ENCODE measurements around the gene UPP2.

The UPP2 gene

GRCh38 chr2:158127380-158127804 is 25.7 kb downstream of the UPP2 start:
- H4K20me1 ChIP-seq (ENCODE audit: insufficient read depth, low read length): no peaks in the 10 kb centered on the region
- H2AFZ ChIP-seq (ENCODE audit: low read depth, low read length): no peak overlapping the region
- TF ChIP-seq EZH2phosphoT487 (IDR thresholded peaks at IDR 0.05; ENCODE audit: low read depth) (no peak), CTCF (IDR thresholded peaks at IDR 0.05; ENCODE audit: low read depth, low read length) (no peak)
- no peaks in the 10 kb centered on the region for H3K79me2 ChIP-seq (ENCODE audit: low read length)
- H3K4me1 ChIP-seq (ENCODE audit: low read length): no peaks in the 10 kb centered on the region
- H3K9me3 ChIP-seq (ENCODE audit: insufficient read depth, low read length): no peaks in the 10 kb centered on the region
- no peak overlapping the region for H3K4me2 ChIP-seq (ENCODE audit: low read length)
- H3K27ac ChIP-seq (ENCODE audit: low read length): no peak overlapping the region
- no peak overlapping the region for H3K4me3 ChIP-seq (ENCODE audit: low read length)
- H3K36me3 ChIP-seq (replicated peaks; ENCODE audit: low read depth, low read length): no peaks in the 10 kb centered on the region
- H3K9ac ChIP-seq (ENCODE audit: low read length): no peak overlapping the region
- peaks cover 3% of the 10 kb centered on the region; the same call in 1 of the 2 replicates for H3K27me3 ChIP-seq (ENCODE audit: low read depth, low read length)

GRCh38 chr2:158128168-158128973 is 26.7 kb downstream of the UPP2 start:
- Histone ChIP-seq H3K4me1 (ENCODE audit: low read length) (no peaks in the 10 kb centered on the region), H3K9me3 (ENCODE audit: insufficient read depth, low read length) (no peaks in the 10 kb centered on the region), H3K4me3 (ENCODE audit: low read length) (no peak overlapping the region), H3K9ac (ENCODE audit: low read length) (no peak overlapping the region), H3K27ac (ENCODE audit: low read length) (no peak overlapping the region), H4K20me1 (ENCODE audit: insufficient read depth, low read length) (no peaks in the 10 kb centered on the region), H3K4me2 (ENCODE audit: low read length) (no peak overlapping the region), H3K79me2 (ENCODE audit: low read length) (no peaks in the 10 kb centered on the region), H2AFZ (ENCODE audit: low read depth, low read length) (no peak overlapping the region), H3K36me3 (replicated peaks; ENCODE audit: low read depth, low read length) (no peaks in the 10 kb centered on the region), H3K27me3 (ENCODE audit: low read depth, low read length) (peaks cover 3% of the 10 kb centered on the region; the same call in 1 of the 2 replicates)
- TF ChIP-seq CTCF (IDR thresholded peaks at IDR 0.05; ENCODE audit: low read depth, low read length): no peak
- no peak for TF ChIP-seq EZH2phosphoT487 (IDR thresholded peaks at IDR 0.05; ENCODE audit: low read depth)

GRCh38 chr2:158129037-158129436 is 27.4 kb downstream of the UPP2 start:
- Histone ChIP-seq H3K27me3 (ENCODE audit: low read depth, low read length) (peaks cover 3% of the 10 kb centered on the region; the same call in 1 of the 2 replicates), H3K36me3 (replicated peaks; ENCODE audit: low read depth, low read length) (no peaks in the 10 kb centered on the region), H3K4me1 (ENCODE audit: low read length) (no peaks in the 10 kb centered on the region), H3K4me3 (ENCODE audit: low read length) (no peak overlapping the region), H4K20me1 (ENCODE audit: insufficient read depth, low read length) (no peaks in the 10 kb centered on the region), H2AFZ (ENCODE audit: low read depth, low read length) (no peak overlapping the region), H3K9ac (ENCODE audit: low read length) (no peak overlapping the region), H3K9me3 (ENCODE audit: insufficient read depth, low read length) (no peaks in the 10 kb centered on the region), H3K4me2 (ENCODE audit: low read length) (no peak overlapping the region), H3K79me2 (ENCODE audit: low read length) (no peaks in the 10 kb centered on the region), H3K27ac (ENCODE audit: low read length) (no peak overlapping the region)
- TF ChIP-seq EZH2phosphoT487 (IDR thresholded peaks at IDR 0.05; ENCODE audit: low read depth) (no peak), CTCF (IDR thresholded peaks at IDR 0.05; ENCODE audit: low read depth, low read length) (no peak)

GRCh38 chr2:158130832-158131473 is 29.3 kb downstream of the UPP2 start:
- Histone ChIP-seq H3K9ac (ENCODE audit: low read length) (no peak overlapping the region), H3K9me3 (ENCODE audit: insufficient read depth, low read length) (no peaks in the 10 kb centered on the region), H3K27me3 (ENCODE audit: low read depth, low read length) (peaks cover 3% of the 10 kb centered on the region; the same call in 1 of the 2 replicates), H3K4me1 (ENCODE audit: low read length) (no peaks in the 10 kb centered on the region), H3K4me3 (ENCODE audit: low read length) (no peak overlapping the region), H3K27ac (ENCODE audit: low read length) (no peak overlapping the region), H3K79me2 (ENCODE audit: low read length) (no peaks in the 10 kb centered on the region), H3K36me3 (replicated peaks; ENCODE audit: low read depth, low read length) (no peaks in the 10 kb centered on the region), H4K20me1 (ENCODE audit: insufficient read depth, low read length) (no peaks in the 10 kb centered on the region), H2AFZ (ENCODE audit: low read depth, low read length) (no peak overlapping the region), H3K4me2 (ENCODE audit: low read length) (no peak overlapping the region)
- TF ChIP-seq CTCF (IDR thresholded peaks at IDR 0.05; ENCODE audit: low read depth, low read length) (no peak), EZH2phosphoT487 (IDR thresholded peaks at IDR 0.05; ENCODE audit: low read depth) (no peak)

Measured in OCI-LY3 (cell line).